Vagina (tissue), 2 donors: Measurements from ENCODE around the gene DOCK4. TPM values are rescaled to one million over a fixed set of nuclear protein-coding genes. Genes with fewer than 3 reads are reported as not detected.

Experiments used
- DNase-seq, 2 donors: peaks; one replicate each; pipeline ENCODE4 v3.0.0-alpha.2; 2017; ENCODE audit errors: extremely low spot score in 2 of 2
- H3K27ac ChIP-seq: fragments of 200-600 bp; sonication (generic); one replicate; pipeline ENCODE4 v1.5.1; 2019
- H3K27me3 ChIP-seq: fragments of 200-600 bp; sonication (generic); one replicate; pipeline ENCODE4 v1.5.1; 2019
- H3K36me3 ChIP-seq, 2 donors: fragments of 200-600 bp; sonication (generic); one replicate each; pipeline ENCODE4 v1.5.1; 2017 to 2019
- H3K4me1 ChIP-seq: fragments of 200-600 bp; sonication (generic); one replicate; pipeline ENCODE4 v1.5.1; 2019
- H3K4me3 ChIP-seq, 2 donors: fragments of 200-600 bp; sonication (generic); 1 replicate in 1 of 2; 2 replicates in 1 of 2; pipeline ENCODE4 v1.5.1; 2016 to 2019
- H3K9me3 ChIP-seq: fragments of 200-600 bp; sonication (generic); one replicate; pipeline ENCODE4 v1.5.1; 2019
- POLR2A ChIP-seq, 2 donors: fragments of 450-650 bp; IDR thresholded peaks; one replicate each; pipeline ENCODE4 v1.6.1; 2017; ENCODE audit warnings: antibody characterized with exemption in 2 of 2, mild to moderate bottlenecking in 2 of 2, moderate library complexity in 2 of 2
- POLR2AphosphoS5 ChIP-seq, 2 donors: sonication (generic); formaldehyde crosslinking; IDR thresholded peaks; one replicate each; pipeline ENCODE4 v1.9.0; 2017; ENCODE audit warnings: antibody characterized with exemption in 2 of 2, mild to moderate bottlenecking in 2 of 2, low read depth in 1 of 2; ENCODE audit not compliant: insufficient read depth in 1 of 2
- intact Hi-C: fragments of 100-400 bp; cut with DNase I; formaldehyde crosslinking; loops from one replicate; pipeline ENCODE4 v1.15.1; 2023
- total RNA-seq: library from RNA; depleted of rRNA; stranded (reverse); fragments of >200 nt; gene quantifications from one replicate; pipeline ENCODE4 v1.2.3, GENCODE V29; 2016
- TF ChIP-seq, protein P1 (sequence below), 3 experiments: fragments of 450-650 bp in 2 of 3; fragments of 200-600 bp in 1 of 3; sonication (generic) in 1 of 3; IDR thresholded peaks; one replicate each; pipeline ENCODE4 v1.5.1; 2017 to 2019; ENCODE audit warnings: antibody characterized with exemption in 3 of 3, mild to moderate bottlenecking in 2 of 3, moderate library complexity in 2 of 3

DOCK4 gene
- total RNA-seq, 1 donor from 2014 or later, result 40.3 TPM

DNA sequence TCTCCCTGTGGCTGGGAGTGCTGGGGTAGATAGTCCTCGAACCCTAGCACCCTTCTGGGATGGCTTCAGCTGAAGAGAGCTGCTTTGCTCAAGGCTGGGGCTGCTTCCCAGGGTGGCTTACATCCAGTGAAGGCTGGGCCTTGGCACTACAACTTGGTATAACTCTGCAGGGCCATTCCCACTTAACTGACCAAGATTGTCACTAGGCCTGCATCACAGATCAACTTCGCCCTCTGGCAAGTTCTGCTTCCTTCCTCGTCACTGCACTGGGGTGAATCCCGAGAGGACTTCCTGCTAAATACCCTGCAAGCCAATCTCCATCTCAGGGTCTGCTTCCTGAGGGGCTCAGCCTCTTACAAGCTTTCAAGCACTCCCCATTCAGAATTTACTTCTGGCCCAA is 195.2 kb downstream of the DOCK4 start:
- no peak overlapping the region for H3K27ac ChIP-seq
- no peaks in the 10 kb centered on the region for H3K9me3 ChIP-seq
- no peak overlapping the region for H3K4me3 ChIP-seq
- no peaks in the 10 kb centered on the region for H3K4me1 ChIP-seq
- no peak for DNase-seq
- no peaks in the 10 kb centered on the region for H3K36me3 ChIP-seq
- no peaks in the 10 kb centered on the region for H3K27me3 ChIP-seq
- TF ChIP-seq POLR2A (IDR thresholded peaks at IDR 0.05), result no peak
- TF ChIP-seq POLR2AphosphoS5 (IDR thresholded peaks at IDR 0.05; ENCODE audit: insufficient read depth in 1 of 2, low read depth in 1 of 2), result no peak
- TF ChIP-seq, protein P1, sequence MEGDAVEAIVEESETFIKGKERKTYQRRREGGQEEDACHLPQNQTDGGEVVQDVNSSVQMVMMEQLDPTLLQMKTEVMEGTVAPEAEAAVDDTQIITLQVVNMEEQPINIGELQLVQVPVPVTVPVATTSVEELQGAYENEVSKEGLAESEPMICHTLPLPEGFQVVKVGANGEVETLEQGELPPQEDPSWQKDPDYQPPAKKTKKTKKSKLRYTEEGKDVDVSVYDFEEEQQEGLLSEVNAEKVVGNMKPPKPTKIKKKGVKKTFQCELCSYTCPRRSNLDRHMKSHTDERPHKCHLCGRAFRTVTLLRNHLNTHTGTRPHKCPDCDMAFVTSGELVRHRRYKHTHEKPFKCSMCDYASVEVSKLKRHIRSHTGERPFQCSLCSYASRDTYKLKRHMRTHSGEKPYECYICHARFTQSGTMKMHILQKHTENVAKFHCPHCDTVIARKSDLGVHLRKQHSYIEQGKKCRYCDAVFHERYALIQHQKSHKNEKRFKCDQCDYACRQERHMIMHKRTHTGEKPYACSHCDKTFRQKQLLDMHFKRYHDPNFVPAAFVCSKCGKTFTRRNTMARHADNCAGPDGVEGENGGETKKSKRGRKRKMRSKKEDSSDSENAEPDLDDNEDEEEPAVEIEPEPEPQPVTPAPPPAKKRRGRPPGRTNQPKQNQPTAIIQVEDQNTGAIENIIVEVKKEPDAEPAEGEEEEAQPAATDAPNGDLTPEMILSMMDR (IDR thresholded peaks at IDR 0.05), result no peak
- intact Hi-C loops, result no loop called here

- H3K9me3 ChIP-seq, result no peaks in the 10 kb centered on the region
- intact Hi-C loops, result no loop called here
These were observed 196.1 kb downstream of the DOCK4 start for GRCh38 chr7:112010109-112010508.

DNA sequence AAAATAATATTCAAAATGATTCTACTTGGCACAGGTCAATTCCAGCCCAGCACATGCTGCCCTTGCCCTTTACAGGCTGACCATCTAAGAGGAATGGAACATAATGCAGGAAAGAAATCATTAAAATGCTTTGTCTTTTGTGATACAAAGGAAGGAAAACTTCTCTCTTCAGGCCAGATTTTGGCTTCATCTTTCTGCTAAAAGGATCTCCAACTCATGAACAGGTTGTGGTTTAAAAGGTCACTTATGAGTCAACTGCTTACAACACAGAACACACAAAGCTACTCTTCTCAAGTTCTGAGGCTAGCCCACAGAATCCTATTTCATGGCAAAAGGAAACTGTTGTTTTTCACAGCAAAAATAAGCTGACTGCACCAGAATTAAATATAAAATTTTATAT is 197.1 kb downstream of the DOCK4 start:
- H3K4me1 ChIP-seq, result no peaks in the 10 kb centered on the region
- TF ChIP-seq POLR2A (IDR thresholded peaks at IDR 0.05) (no peak), POLR2AphosphoS5 (IDR thresholded peaks at IDR 0.05; ENCODE audit: insufficient read depth in 1 of 2, low read depth in 1 of 2) (no peak)
- TF ChIP-seq, protein P1 (IDR thresholded peaks at IDR 0.05), result no peak
- H3K36me3 ChIP-seq, result no peaks in the 10 kb centered on the region
- intact Hi-C loops, result no loop called here
- H3K27ac ChIP-seq, result no peak overlapping the region
- H3K9me3 ChIP-seq, result no peaks in the 10 kb centered on the region
- no peak overlapping the region for H3K4me3 ChIP-seq
- H3K27me3 ChIP-seq, result no peaks in the 10 kb centered on the region
- DNase-seq, result no peak

More at GRCh38 chr7:112010109-112010508, 196.1 kb downstream of the DOCK4 start:
- Histone ChIP-seq H3K36me3 (no peaks in the 10 kb centered on the region), H3K27me3 (no peaks in the 10 kb centered on the region), H3K4me3 (no peak overlapping the region), H3K4me1 (no peaks in the 10 kb centered on the region), H3K27ac (no peak overlapping the region)
- TF ChIP-seq, protein P1 (IDR thresholded peaks at IDR 0.05), result no peak
- TF ChIP-seq POLR2AphosphoS5 (IDR thresholded peaks at IDR 0.05; ENCODE audit: insufficient read depth in 1 of 2, low read depth in 1 of 2), result no peak
- TF ChIP-seq POLR2A (IDR thresholded peaks at IDR 0.05), result no peak
- DNase-seq, result no peak

- no peak overlapping the region for H3K27ac ChIP-seq
- H3K27me3 ChIP-seq, result no peaks in the 10 kb centered on the region
- no peak overlapping the region for H3K4me3 ChIP-seq
- no peak for DNase-seq
- no peaks in the 10 kb centered on the region for H3K36me3 ChIP-seq
- H3K4me1 ChIP-seq, result no peaks in the 10 kb centered on the region
- no peaks in the 10 kb centered on the region for H3K9me3 ChIP-seq
- TF ChIP-seq, protein P1 (IDR thresholded peaks at IDR 0.05), result no peak
- TF ChIP-seq POLR2AphosphoS5 (IDR thresholded peaks at IDR 0.05; ENCODE audit: insufficient read depth in 1 of 2, low read depth in 1 of 2) (no peak), POLR2A (IDR thresholded peaks at IDR 0.05) (no peak)
- intact Hi-C loops, result no loop called here
These were observed 199.0 kb downstream of the DOCK4 start for GRCh38 chr7:112007185-112007584.

GRCh38 chr7:112006071-112006470 is 200.1 kb downstream of the DOCK4 start:
- Histone ChIP-seq H3K9me3 (no peaks in the 10 kb centered on the region), H3K36me3 (no peaks in the 10 kb centered on the region), H3K27me3 (no peaks in the 10 kb centered on the region), H3K4me3 (no peak overlapping the region), H3K4me1 (no peaks in the 10 kb centered on the region), H3K27ac (no peak overlapping the region)
- DNase-seq, result no peak
- TF ChIP-seq POLR2A (IDR thresholded peaks at IDR 0.05), result no peak
- TF ChIP-seq, protein P1 (IDR thresholded peaks at IDR 0.05), result no peak
- TF ChIP-seq POLR2AphosphoS5 (IDR thresholded peaks at IDR 0.05; ENCODE audit: insufficient read depth in 1 of 2, low read depth in 1 of 2), result no peak
- intact Hi-C loops, result no loop called here
